Measurements from ENCODE around the gene MEIS1. TPM values are rescaled to one million over a fixed set of nuclear protein-coding genes. Genes with fewer than 3 reads are reported as not detected.
A peak's percentile ranks its signal among the peaks of the same experiment; 100 is the strongest.

The MEIS1 gene
- total and polyA plus RNA-seq, 7 experiments from 2014 or later: 0.05 to 5.6 (median 0.56) TPM; not detected in 4

- Mint-ChIP-seq H3K4me3 (peak overlapping the region in 1 of 10 donors; percentile 14), H3K9me3 (peaks cover 0 to 12% (median 0%) of the 10 kb centered on the region in 11 donors), H3K36me3 (no peaks in the 10 kb centered on the region), H3K4me1 (peaks cover 0 to 11% (median 0%) of the 10 kb centered on the region in 7 donors), H3K27me3 (peaks cover 4 to 23% (median 14%) of the 10 kb centered on the region in 5 donors), H3K27ac (no peak overlapping the region)
- Histone ChIP-seq H3K4me1 (ENCODE audit: control insufficient read depth in 2 of 2, insufficient read depth in 2 of 2, low read length in 2 of 2) (no peaks in the 10 kb centered on the region), H3K27ac (ENCODE audit: low read depth, low read length) (no peak overlapping the region), H3K27me3 (ENCODE audit: control insufficient read depth in 2 of 2, insufficient read depth in 2 of 2, low read length in 2 of 2) (no peaks in the 10 kb centered on the region), H3K36me3 (ENCODE audit: control insufficient read depth in 2 of 3, insufficient read depth in 3 of 3, low read length in 3 of 3) (no peaks in the 10 kb centered on the region), H3K9me3 (ENCODE audit: control insufficient read depth in 2 of 3, low read length in 3 of 3) (no peaks in the 10 kb centered on the region), H3K4me3 (ENCODE audit: low read length) (no peak overlapping the region)
- intact Hi-C loops (cut with micrococcal nuclease): no loop called here
- POLR2A ChIA-PET: no interaction called here
- DNase-seq (no peak), ATAC-seq (no peak)
- CTCF ChIA-PET: no interaction called here
Measured at GRCh38 chr2:66555091-66555490, 120.2 kb downstream of the MEIS1 start.

GRCh38 chr2:66555501-66556324 is 120.8 kb downstream of the MEIS1 start:
- Histone ChIP-seq H3K36me3 (ENCODE audit: control insufficient read depth in 2 of 3, insufficient read depth in 3 of 3, low read length in 3 of 3) (no peaks in the 10 kb centered on the region), H3K27me3 (ENCODE audit: control insufficient read depth in 2 of 2, insufficient read depth in 2 of 2, low read length in 2 of 2) (no peaks in the 10 kb centered on the region), H3K9me3 (ENCODE audit: control insufficient read depth in 2 of 3, low read length in 3 of 3) (no peaks in the 10 kb centered on the region), H3K4me1 (ENCODE audit: control insufficient read depth in 2 of 2, insufficient read depth in 2 of 2, low read length in 2 of 2) (no peaks in the 10 kb centered on the region), H3K4me3 (ENCODE audit: low read length) (no peak overlapping the region), H3K27ac (ENCODE audit: low read depth, low read length) (no peak overlapping the region)
- ATAC-seq (no peak), DNase-seq (no peak)
- H3K4me3 Mint-ChIP-seq: peak overlapping the region in 5 of 10 donors; percentile 21 to 54 (median 33)
- peaks cover 0 to 11% (median 0%) of the 10 kb centered on the region in 7 donors for H3K4me1 Mint-ChIP-seq
- ChIA-PET CTCF (no interaction called here), POLR2A (no interaction called here)
- no peaks in the 10 kb centered on the region for H3K36me3 Mint-ChIP-seq
- intact Hi-C loops (cut with micrococcal nuclease): no loop called here
- H3K27me3 Mint-ChIP-seq: peaks cover 4 to 26% (median 17%) of the 10 kb centered on the region in 5 donors
- H3K9me3 Mint-ChIP-seq: peaks cover 0 to 13% (median 0%) of the 10 kb centered on the region in 11 donors
- no peak overlapping the region for H3K27ac Mint-ChIP-seq

GRCh38 chr2:66559672-66560071 is 124.7 kb downstream of the MEIS1 start:
- peaks cover 7 to 33% (median 15%) of the 10 kb centered on the region in 5 donors for H3K27me3 Mint-ChIP-seq
- ChIA-PET POLR2A (no interaction called here), CTCF (no interaction called here)
- H3K36me3 ChIP-seq (ENCODE audit: control insufficient read depth in 2 of 3, insufficient read depth in 3 of 3, low read length in 3 of 3): no peaks in the 10 kb centered on the region
- no peak overlapping the region for H3K27ac Mint-ChIP-seq
- no peaks in the 10 kb centered on the region for H3K9me3 ChIP-seq (ENCODE audit: control insufficient read depth in 2 of 3, low read length in 3 of 3)
- ATAC-seq: no peak
- H3K4me3 ChIP-seq (ENCODE audit: low read length): no peak overlapping the region
- peaks cover 0 to 11% (median 0%) of the 10 kb centered on the region in 7 donors for H3K4me1 Mint-ChIP-seq
- no peaks in the 10 kb centered on the region for H3K36me3 Mint-ChIP-seq
- no peaks in the 10 kb centered on the region for H3K4me1 ChIP-seq (ENCODE audit: control insufficient read depth in 2 of 2, insufficient read depth in 2 of 2, low read length in 2 of 2)
- peaks cover 0 to 14% (median 0%) of the 10 kb centered on the region in 11 donors for H3K9me3 Mint-ChIP-seq
- intact Hi-C loops (cut with micrococcal nuclease): no loop called here
- no peak for DNase-seq
- H3K4me3 Mint-ChIP-seq: no peak overlapping the region
- no peaks in the 10 kb centered on the region for H3K27me3 ChIP-seq (ENCODE audit: control insufficient read depth in 2 of 2, insufficient read depth in 2 of 2, low read length in 2 of 2)
- no peak overlapping the region for H3K27ac ChIP-seq (ENCODE audit: low read depth, low read length)

- peaks cover 7 to 27% (median 15%) of the 10 kb centered on the region in 5 donors for H3K27me3 Mint-ChIP-seq
- H3K9me3 Mint-ChIP-seq: peaks cover 0 to 8% (median 0%) of the 10 kb centered on the region in 11 donors
- no peak overlapping the region for H3K4me3 Mint-ChIP-seq
- intact Hi-C loops (cut with micrococcal nuclease): no loop called here
- Histone ChIP-seq H3K27me3 (ENCODE audit: control insufficient read depth in 2 of 2, insufficient read depth in 2 of 2, low read length in 2 of 2) (no peaks in the 10 kb centered on the region), H3K4me3 (ENCODE audit: low read length) (no peak overlapping the region), H3K9me3 (ENCODE audit: control insufficient read depth in 2 of 3, low read length in 3 of 3) (no peaks in the 10 kb centered on the region), H3K27ac (ENCODE audit: low read depth, low read length) (no peak overlapping the region), H3K4me1 (ENCODE audit: control insufficient read depth in 2 of 2, insufficient read depth in 2 of 2, low read length in 2 of 2) (no peaks in the 10 kb centered on the region), H3K36me3 (ENCODE audit: control insufficient read depth in 2 of 3, insufficient read depth in 3 of 3, low read length in 3 of 3) (no peaks in the 10 kb centered on the region)
- DNase-seq (no peak), ATAC-seq (no peak)
- POLR2A ChIA-PET: no interaction called here
- CTCF ChIA-PET: no interaction called here
- H3K4me1 Mint-ChIP-seq: peaks cover 0 to 9% (median 0%) of the 10 kb centered on the region in 7 donors
- H3K36me3 Mint-ChIP-seq: no peaks in the 10 kb centered on the region
- no peak overlapping the region for H3K27ac Mint-ChIP-seq
Measured at GRCh38 chr2:66560683-66561082, 125.8 kb downstream of the MEIS1 start.

GRCh38 chr2:66561645-66562303 is 126.8 kb downstream of the MEIS1 start:
- Histone ChIP-seq H3K9me3 (ENCODE audit: control insufficient read depth in 2 of 3, low read length in 3 of 3) (no peaks in the 10 kb centered on the region), H3K36me3 (ENCODE audit: control insufficient read depth in 2 of 3, insufficient read depth in 3 of 3, low read length in 3 of 3) (no peaks in the 10 kb centered on the region), H3K27me3 (ENCODE audit: control insufficient read depth in 2 of 2, insufficient read depth in 2 of 2, low read length in 2 of 2) (no peaks in the 10 kb centered on the region), H3K27ac (ENCODE audit: low read depth, low read length) (no peak overlapping the region), H3K4me1 (ENCODE audit: control insufficient read depth in 2 of 2, insufficient read depth in 2 of 2, low read length in 2 of 2) (no peaks in the 10 kb centered on the region), H3K4me3 (ENCODE audit: low read length) (no peak overlapping the region)
- H3K9me3 Mint-ChIP-seq: peaks cover 0 to 8% (median 0%) of the 10 kb centered on the region in 11 donors
- H3K4me3 Mint-ChIP-seq: no peak overlapping the region
- intact Hi-C loops (cut with micrococcal nuclease): no loop called here
- H3K27ac Mint-ChIP-seq: no peak overlapping the region
- H3K36me3 Mint-ChIP-seq: no peaks in the 10 kb centered on the region
- peaks cover 7 to 23% (median 13%) of the 10 kb centered on the region in 5 donors for H3K27me3 Mint-ChIP-seq
- CTCF ChIA-PET: no interaction called here
- ATAC-seq (no peak), DNase-seq (no peak)
- no peaks in the 10 kb centered on the region for H3K4me1 Mint-ChIP-seq
- POLR2A ChIA-PET: no interaction called here

GRCh38 chr2:66562304-66562685 is 127.4 kb downstream of the MEIS1 start:
- peaks cover 0 to 6% (median 0%) of the 10 kb centered on the region in 11 donors for H3K9me3 Mint-ChIP-seq
- H3K4me3 Mint-ChIP-seq: no peak overlapping the region
- Histone ChIP-seq H3K4me1 (ENCODE audit: control insufficient read depth in 2 of 2, insufficient read depth in 2 of 2, low read length in 2 of 2) (no peaks in the 10 kb centered on the region), H3K4me3 (ENCODE audit: low read length) (no peak overlapping the region), H3K27ac (ENCODE audit: low read depth, low read length) (no peak overlapping the region), H3K27me3 (ENCODE audit: control insufficient read depth in 2 of 2, insufficient read depth in 2 of 2, low read length in 2 of 2) (no peaks in the 10 kb centered on the region), H3K9me3 (ENCODE audit: control insufficient read depth in 2 of 3, low read length in 3 of 3) (no peaks in the 10 kb centered on the region), H3K36me3 (ENCODE audit: control insufficient read depth in 2 of 3, insufficient read depth in 3 of 3, low read length in 3 of 3) (no peaks in the 10 kb centered on the region)
- intact Hi-C loops (cut with micrococcal nuclease): no loop called here
- H3K36me3 Mint-ChIP-seq: no peaks in the 10 kb centered on the region
- CTCF ChIA-PET: no interaction called here
- no peak overlapping the region for H3K27ac Mint-ChIP-seq
- peaks cover 7 to 21% (median 13%) of the 10 kb centered on the region in 5 donors for H3K27me3 Mint-ChIP-seq
- ATAC-seq (no peak), DNase-seq (no peak)
- no peaks in the 10 kb centered on the region for H3K4me1 Mint-ChIP-seq
- POLR2A ChIA-PET: no interaction called here

Measured in naive thymus-derived CD4-positive, alpha-beta T cell (primary cell).